Natural killer cell treated with Interleukin-12 subunit alpha and Interleukin-12 subunit beta and Interleukin-15 and Interleukin-18, amount 100 ng/mL, for 72 hours (primary cell): ENCODE results near the gene AMY2A. TPM values are rescaled to one million over a fixed set of nuclear protein-coding genes. Genes with fewer than 3 reads are reported as not detected.
"Not testable (repeated sequence)": the region's sequence is repeated elsewhere in the genome, so short reads cannot be mapped to it uniquely, and the experiment has no call there.

Experiments used
- ATAC-seq, 2 donors: fragments of 150-1000 bp; cut with Tn5 transposase in 1 of 2; sonication (Bioruptor Pico), chemical (Tn5 transposase) in 1 of 2; 2 replicates each; pipeline ENCODE4 v1.10.0; 2021
- DNase-seq: peaks from one replicate; pipeline ENCODE4 v3.0.0; 2022; ENCODE audit warnings: low spot score
- H3K27ac Mint-ChIP-seq, 2 donors: 1 replicate in 1 of 2; 2 replicates in 1 of 2; pipeline ENCODE4 v1.8.0; 2022; ENCODE audit warnings: mixed read lengths in 2 of 2, mild to moderate bottlenecking in 1 of 2, moderate library complexity in 1 of 2
- H3K27me3 Mint-ChIP-seq, 2 donors: 1 replicate in 1 of 2; 2 replicates in 1 of 2; pipeline ENCODE4 v1.8.0; 2022; ENCODE audit warnings: mixed read lengths in 2 of 2
- H3K36me3 Mint-ChIP-seq: one replicate; pipeline ENCODE4 v1.8.0; 2022; ENCODE audit warnings: mixed read lengths
- H3K4me1 Mint-ChIP-seq, 2 donors: 1 replicate in 1 of 2; 2 replicates in 1 of 2; pipeline ENCODE4 v1.8.0; 2022; ENCODE audit warnings: low read depth in 2 of 2, mixed read lengths in 2 of 2, mild to moderate bottlenecking in 1 of 2
- H3K4me3 Mint-ChIP-seq: one replicate; pipeline ENCODE4 v1.8.0; 2022; ENCODE audit warnings: mixed read lengths
- H3K9me3 Mint-ChIP-seq: 2 replicates; pipeline ENCODE4 v1.8.0; 2022; ENCODE audit warnings: mixed read lengths
- total RNA-seq, 2 donors: library from RNA; stranded (reverse); gene quantifications; one replicate each; pipeline ENCODE4 v1.2.3, GENCODE V29; 2022

AMY2A gene
- total RNA-seq: not detected

DNA sequence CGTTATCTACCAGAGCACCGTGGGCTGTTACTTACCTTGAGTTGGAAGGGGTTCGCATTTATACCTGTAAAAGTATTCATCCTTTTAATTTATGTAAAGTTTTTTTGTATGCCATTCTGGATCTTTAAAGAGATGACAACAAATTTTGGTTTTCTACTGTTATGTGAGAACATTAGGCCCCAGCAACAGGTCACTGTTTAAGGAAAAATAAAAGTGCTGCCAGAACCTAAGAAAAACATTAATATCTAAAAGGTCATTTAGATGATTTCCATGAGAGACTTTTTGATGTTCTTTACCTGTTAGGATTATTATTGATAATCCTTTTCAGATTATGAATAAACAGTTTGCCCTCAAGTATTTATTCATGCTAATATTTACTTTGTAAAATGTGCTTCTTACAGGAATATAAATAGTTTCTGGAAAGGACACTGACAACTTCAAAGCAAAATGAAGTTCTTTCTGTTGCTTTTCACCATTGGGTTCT, at the start of gene AMY2A:
AMY2A (plus strand) TSS at position 434 of the 484 bp plus-strand sequence; CDS start at position 448, 14 bp downstream.
- H3K9me3 Mint-ChIP-seq, H3K36me3 Mint-ChIP-seq, DNase-seq, H3K4me1 Mint-ChIP-seq, H3K27ac Mint-ChIP-seq, ATAC-seq, H3K4me3 Mint-ChIP-seq, H3K27me3 Mint-ChIP-seq: not testable (repeated sequence)

DNA sequence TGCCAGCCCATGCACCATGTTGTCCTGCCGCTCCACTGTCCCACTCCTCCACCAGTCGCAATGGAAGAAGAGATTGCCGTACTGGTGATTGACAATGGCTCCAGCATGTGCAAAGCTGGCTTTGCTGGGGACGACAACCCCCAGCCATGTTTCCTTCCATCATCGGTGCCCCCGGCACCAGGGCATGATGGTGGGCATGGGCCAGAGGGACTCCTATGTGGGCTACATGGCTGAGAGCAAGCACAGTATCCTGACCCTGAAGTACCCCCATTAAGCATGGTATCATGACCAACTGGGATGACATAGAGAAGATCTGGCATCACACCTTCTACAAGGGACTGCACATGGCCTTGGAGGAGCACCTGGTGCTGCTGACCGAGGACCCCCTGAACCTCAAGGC, 47.7 kb upstream of the AMY2A start:
- Mint-ChIP-seq H3K27ac (no peak overlapping the region), H3K27me3 (no peaks in the 10 kb centered on the region), H3K9me3 (peaks cover 3% of the 10 kb centered on the region), H3K4me1 (no peaks in the 10 kb centered on the region), H3K36me3 (no peaks in the 10 kb centered on the region), H3K4me3 (no peak overlapping the region)
- DNase-seq (no peak), ATAC-seq (no peak)

DNA sequence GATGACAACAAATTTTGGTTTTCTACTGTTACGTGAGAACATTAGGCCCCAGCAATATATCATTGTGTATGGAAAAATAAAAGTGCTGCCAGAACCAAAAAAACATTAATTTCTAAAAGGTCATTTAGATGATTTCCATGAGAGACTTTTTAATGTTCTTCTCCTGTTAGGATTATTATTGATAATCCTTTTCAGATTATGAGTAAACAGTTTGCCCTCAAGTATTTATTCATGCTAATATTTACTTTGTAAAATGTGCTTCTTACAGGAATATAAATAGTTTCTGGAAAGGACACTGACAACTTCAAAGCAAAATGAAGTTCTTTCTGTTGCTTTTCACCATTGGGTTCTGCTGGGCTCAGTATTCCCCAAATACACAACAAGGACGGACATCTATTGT, 45.9 kb upstream of the AMY2A start, which contains the start of gene AMY2B:
AMY2B (plus strand) TSS at position 301 of the 400 bp plus-strand sequence; CDS start at position 315, 14 bp downstream.
- not testable (repeated sequence) for H3K36me3 Mint-ChIP-seq, H3K27ac Mint-ChIP-seq, DNase-seq, H3K4me1 Mint-ChIP-seq, H3K4me3 Mint-ChIP-seq, ATAC-seq, H3K27me3 Mint-ChIP-seq, H3K9me3 Mint-ChIP-seq

DNA sequence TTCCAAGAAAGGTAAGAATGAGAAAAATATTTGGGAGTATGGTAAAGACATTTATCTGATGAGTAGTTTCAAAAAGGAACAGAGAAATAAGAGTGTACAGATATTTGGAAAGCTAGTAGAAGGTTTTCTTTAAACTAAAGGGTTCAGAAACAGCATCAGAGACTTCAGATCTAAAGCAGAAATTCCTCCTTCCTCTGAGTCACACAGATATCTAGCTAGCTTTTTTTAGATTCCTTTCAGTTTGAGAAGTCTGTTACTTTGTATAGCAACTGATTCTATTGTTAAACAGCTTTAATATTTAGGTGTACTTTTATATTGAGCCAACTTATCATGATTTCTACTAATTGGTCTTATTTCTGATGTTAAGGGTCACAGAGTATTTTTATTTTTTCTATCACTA, 41.2 kb upstream of the AMY2A start:
- no peak for ATAC-seq
- H3K4me3 Mint-ChIP-seq: no peak overlapping the region
- no peaks in the 10 kb centered on the region for H3K9me3 Mint-ChIP-seq
- peaks cover 6% of the 10 kb centered on the region for H3K36me3 Mint-ChIP-seq
- no peaks in the 10 kb centered on the region for H3K27me3 Mint-ChIP-seq
- H3K27ac Mint-ChIP-seq: no peak overlapping the region
- no peak for DNase-seq
- H3K4me1 Mint-ChIP-seq: no peaks in the 10 kb centered on the region

DNA sequence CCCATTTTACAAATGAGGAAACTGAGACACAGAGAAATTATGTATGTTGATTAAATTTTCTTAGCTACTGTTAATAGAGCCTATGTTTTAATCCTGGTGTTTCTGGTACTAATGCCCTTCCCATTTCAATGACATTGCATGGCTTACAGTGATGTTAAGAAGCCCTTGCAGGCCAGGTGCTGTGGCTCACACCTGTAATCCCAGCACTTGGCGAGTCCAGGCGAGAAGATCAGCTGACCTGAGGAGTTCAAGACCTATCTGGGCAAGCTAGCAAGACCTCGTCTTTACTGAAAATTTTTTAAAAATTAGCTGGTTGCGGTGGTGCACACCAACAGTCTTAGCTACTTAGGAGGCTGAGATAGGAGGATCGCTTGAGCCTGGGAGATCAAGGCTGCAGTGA, 40.4 kb upstream of the AMY2A start:
- H3K4me3 Mint-ChIP-seq, H3K9me3 Mint-ChIP-seq, ATAC-seq, H3K27me3 Mint-ChIP-seq, DNase-seq, H3K4me1 Mint-ChIP-seq, H3K27ac Mint-ChIP-seq, H3K36me3 Mint-ChIP-seq: not testable (repeated sequence)

DNA sequence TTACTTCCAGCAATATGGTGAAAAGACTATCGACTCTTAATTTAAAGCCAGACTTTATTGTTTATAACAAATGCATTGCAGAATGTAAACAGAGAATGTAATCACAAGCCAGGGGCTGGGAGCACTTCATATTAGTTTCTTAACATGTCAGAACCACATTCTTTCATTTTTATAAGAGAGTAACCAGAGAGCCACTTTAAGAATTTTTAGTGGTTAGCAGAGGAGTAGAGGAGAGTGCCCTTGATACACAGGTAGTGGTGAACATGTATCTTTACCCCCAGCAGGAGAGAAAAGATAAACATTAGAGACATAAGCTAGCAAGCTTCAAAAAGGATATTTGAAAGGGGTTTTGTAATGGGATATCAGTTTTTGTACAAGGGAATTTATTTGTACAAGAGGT, 34.8 kb upstream of the AMY2A start:
- no peak overlapping the region for H3K27ac Mint-ChIP-seq
- no peaks in the 10 kb centered on the region for H3K27me3 Mint-ChIP-seq
- H3K36me3 Mint-ChIP-seq: no peaks in the 10 kb centered on the region
- no peak overlapping the region for H3K4me3 Mint-ChIP-seq
- peaks cover 3% of the 10 kb centered on the region for H3K9me3 Mint-ChIP-seq
- no peak for DNase-seq
- no peak for ATAC-seq
- no peaks in the 10 kb centered on the region for H3K4me1 Mint-ChIP-seq

DNA sequence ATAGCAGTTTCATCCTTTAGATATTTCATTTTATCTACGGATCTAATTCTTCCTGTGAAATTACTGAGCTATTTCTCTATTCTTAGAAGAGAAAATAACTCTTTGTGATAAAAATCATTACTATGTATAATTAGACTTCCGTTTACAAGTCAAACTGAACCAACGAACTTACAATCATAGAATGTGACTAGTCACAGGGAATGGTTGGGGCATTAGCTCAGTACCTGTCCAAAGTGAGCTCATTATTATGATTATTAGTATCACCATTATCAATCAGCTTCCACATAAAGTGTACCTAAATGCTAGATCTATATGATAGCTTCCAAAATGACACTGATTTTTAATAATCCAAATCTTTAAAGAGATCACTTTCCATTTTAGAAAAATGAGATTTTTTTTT, 33.3 kb upstream of the AMY2A start:
- Mint-ChIP-seq H3K4me3 (no peak overlapping the region), H3K27ac (no peak overlapping the region), H3K27me3 (no peaks in the 10 kb centered on the region), H3K36me3 (peaks cover 4% of the 10 kb centered on the region), H3K9me3 (peaks cover 6% of the 10 kb centered on the region), H3K4me1 (no peaks in the 10 kb centered on the region)
- ATAC-seq: no peak
- no peak for DNase-seq

DNA sequence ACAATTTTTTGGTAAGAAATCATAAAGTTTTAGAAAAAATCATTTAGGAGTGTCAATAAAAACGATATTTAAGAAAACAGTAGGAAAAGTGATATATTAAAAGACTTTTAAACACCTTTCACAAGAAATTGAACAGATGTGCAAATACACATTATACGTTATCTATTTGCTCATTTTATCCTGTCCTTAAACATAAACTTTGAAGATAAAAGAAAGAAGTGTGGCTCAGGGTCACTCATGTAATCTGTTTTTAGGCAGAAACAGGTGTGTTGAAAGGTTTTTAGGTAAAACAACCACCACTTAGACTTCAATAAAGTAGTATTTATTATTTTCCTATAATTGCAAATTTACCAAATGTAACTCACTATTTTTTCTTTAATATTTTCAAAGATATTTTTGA, 32.7 kb upstream of the AMY2A start:
- Mint-ChIP-seq H3K27ac (no peak overlapping the region), H3K4me3 (no peak overlapping the region), H3K9me3 (peaks cover 9% of the 10 kb centered on the region), H3K36me3 (peaks cover 5% of the 10 kb centered on the region), H3K27me3 (no peaks in the 10 kb centered on the region), H3K4me1 (no peaks in the 10 kb centered on the region)
- DNase-seq (no peak), ATAC-seq (no peak)

DNA sequence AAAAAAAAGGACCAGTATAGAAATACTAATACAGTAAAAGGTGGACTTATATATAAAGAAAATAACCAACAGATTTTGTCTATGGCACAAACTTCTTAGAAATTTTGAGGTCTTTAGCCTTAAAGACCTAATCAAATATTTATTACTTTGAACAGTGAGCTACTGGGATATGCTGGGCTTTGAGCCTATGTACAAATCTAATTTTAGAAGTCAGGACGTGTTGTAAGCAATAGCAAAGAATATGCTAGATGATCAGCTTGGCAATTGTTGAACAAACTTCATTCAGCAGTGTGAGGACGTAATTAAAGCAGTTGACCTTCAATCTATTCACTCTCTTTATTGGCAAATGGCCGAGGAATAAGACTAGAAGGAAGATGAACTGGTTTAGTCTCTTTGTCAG, 14.5 kb upstream of the AMY2A start:
- not testable (repeated sequence) for H3K27me3 Mint-ChIP-seq, H3K27ac Mint-ChIP-seq, H3K4me3 Mint-ChIP-seq, H3K9me3 Mint-ChIP-seq, H3K4me1 Mint-ChIP-seq, DNase-seq, ATAC-seq, H3K36me3 Mint-ChIP-seq

DNA sequence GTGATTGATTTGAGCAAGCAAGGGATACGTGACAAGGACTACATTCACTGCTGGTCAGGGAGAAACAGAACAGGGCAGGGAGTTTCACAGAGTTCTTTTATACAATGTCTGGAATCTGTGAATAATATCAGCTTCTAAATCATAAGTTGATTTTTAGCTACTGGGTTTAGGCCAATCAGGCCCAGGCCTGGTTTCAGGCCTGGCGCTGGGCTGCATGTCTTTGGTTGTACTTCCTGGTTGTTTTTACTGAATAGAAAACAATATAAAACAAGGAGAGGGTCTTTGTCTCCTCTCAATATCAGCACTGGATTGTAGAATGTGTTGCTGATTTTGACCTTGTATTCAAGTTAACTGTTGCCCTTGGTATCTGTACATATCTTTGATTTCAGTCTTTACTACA, 865 bp upstream of the AMY2A start:
- ATAC-seq: no peak
- Mint-ChIP-seq H3K4me1 (no peaks in the 10 kb centered on the region), H3K9me3 (peaks cover 7% of the 10 kb centered on the region)

DNA sequence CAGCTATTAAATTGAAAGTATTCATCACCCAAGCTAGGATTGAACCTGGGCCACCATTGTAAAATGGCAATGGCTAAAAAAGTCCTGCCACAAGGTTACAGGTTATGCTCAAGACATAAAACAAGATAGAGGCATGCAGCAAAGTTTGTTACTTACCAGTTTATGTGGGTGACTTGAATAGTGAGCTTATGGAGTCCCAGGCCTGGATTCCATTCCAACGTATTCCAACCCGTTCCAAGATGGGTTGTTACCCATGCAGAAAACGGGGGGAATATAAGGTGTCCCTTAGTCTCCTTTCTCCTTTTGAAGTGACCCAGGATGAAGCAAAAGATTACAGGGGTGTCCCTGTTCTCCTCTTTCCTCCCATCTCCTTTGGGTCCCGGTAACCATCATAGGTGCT, 10.2 kb downstream of the AMY2A start:
- not testable (repeated sequence) for H3K9me3 Mint-ChIP-seq, H3K36me3 Mint-ChIP-seq, H3K4me3 Mint-ChIP-seq, H3K4me1 Mint-ChIP-seq, H3K27me3 Mint-ChIP-seq, ATAC-seq, H3K27ac Mint-ChIP-seq
- DNase-seq: peak; percentile 39

More for the DNA sequence above, 865 bp upstream of the AMY2A start:
- Mint-ChIP-seq H3K36me3 (no peaks in the 10 kb centered on the region), H3K27me3 (no peaks in the 10 kb centered on the region), H3K27ac (no peak overlapping the region), H3K4me3 (no peak overlapping the region)
- no peak for DNase-seq

DNA sequence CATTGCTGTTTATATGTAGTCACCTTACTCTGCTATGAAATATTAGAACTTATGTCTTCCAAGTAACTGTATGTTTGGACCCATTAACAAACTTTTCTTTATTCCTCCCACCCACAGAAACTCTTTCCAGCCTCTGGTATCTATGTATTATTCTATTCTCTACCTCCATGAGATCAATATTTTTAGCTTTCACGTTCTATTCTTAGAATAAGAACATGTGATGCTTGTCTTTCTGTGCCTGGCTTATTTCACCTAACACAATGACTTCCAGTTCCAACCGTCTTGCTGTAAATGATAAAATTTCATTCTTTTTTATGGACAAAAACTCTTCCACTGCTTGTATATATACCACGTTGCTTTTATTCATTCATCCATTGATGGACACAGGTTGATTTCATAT, 24.0 kb downstream of the AMY2A start:
- H3K27me3 Mint-ChIP-seq, DNase-seq, H3K4me1 Mint-ChIP-seq, H3K9me3 Mint-ChIP-seq, H3K4me3 Mint-ChIP-seq, ATAC-seq, H3K27ac Mint-ChIP-seq, H3K36me3 Mint-ChIP-seq: not testable (repeated sequence)

DNA sequence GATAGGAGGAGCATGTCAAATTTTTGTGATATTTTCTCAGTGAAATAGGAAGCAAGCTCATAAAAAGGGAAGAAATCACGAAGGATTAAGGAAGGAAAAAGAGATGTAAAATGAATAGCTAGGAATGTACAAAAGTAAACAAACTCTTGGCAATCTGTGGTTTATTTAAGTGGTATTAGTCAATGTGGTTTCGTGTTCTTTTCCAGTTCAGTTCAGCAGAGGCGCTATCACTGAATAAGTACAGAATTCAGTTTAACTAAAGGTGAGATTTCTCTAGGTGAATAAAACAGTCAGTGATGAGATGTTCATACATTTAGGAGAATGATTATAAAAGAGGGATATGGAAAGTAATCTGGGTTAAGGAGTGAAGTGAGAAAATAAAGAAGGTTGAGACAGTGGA, 26.7 kb downstream of the AMY2A start:
- H3K9me3 Mint-ChIP-seq, ATAC-seq, DNase-seq, H3K4me1 Mint-ChIP-seq, H3K27ac Mint-ChIP-seq, H3K4me3 Mint-ChIP-seq, H3K36me3 Mint-ChIP-seq, H3K27me3 Mint-ChIP-seq: not testable (repeated sequence)

DNA sequence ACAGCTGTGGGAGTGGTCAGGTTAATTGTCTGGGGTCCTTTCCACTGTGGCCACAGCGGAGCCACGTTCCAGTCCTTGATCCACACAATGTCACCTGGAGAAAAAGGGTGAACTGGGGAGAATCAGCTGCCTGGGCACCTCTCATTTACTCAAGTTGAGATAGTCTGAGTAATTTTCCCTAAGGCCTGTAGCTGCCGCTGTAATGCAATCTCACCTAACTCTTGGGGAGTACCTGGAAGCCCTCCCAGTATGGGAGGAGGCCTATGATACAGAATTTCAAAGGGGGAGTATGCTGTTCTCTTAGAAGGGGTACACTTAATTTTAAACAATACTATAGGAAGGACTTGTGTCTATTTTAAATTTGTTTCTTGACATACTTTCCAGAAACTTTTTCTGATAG, 33.1 kb downstream of the AMY2A start:
- not testable (repeated sequence) for H3K4me3 Mint-ChIP-seq, H3K27ac Mint-ChIP-seq, H3K27me3 Mint-ChIP-seq, H3K9me3 Mint-ChIP-seq, H3K4me1 Mint-ChIP-seq, DNase-seq, ATAC-seq, H3K36me3 Mint-ChIP-seq

DNA sequence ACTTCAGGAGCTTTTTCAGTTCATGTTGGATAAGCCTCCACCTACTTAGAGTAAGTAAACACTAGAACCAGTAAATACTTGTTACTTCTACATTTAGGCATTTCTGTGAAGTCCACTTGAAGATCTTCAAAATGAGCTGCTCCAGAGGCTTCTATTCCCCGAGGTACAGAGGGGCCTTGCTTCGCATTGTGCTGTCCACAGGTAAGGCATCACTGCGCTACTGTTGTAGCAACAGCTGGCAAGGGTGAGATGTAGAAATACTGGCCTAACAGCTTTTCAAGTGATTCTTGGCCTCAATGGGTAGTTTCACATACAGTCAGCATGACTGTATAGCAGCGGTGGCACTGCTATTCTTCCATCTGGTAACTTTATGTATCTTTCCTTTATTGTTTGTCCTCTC, 33.7 kb downstream of the AMY2A start:
- H3K27ac Mint-ChIP-seq, DNase-seq, H3K27me3 Mint-ChIP-seq: not testable (repeated sequence)

More for the DNA sequence above, 33.7 kb downstream of the AMY2A start:
- ATAC-seq, H3K9me3 Mint-ChIP-seq, H3K4me3 Mint-ChIP-seq, H3K4me1 Mint-ChIP-seq, H3K36me3 Mint-ChIP-seq: not testable (repeated sequence)
